ENCODE measurements around the gene PRDM16. TPM values are rescaled to one million over a fixed set of nuclear protein-coding genes. Genes with fewer than 3 reads are reported as not detected.

Gene PRDM16
- total and polyA plus RNA-seq, 2 of the 13 experiments (the other 11 are each of a cell fraction or from before 2014, with no cell fraction given) = 0.15 to 0.81 TPM

- TF ChIP-seq MLXIP (CRISPR knock-in tag; IDR thresholded peaks at IDR 0.05; ENCODE audit: borderline replicate concordance) (no peak), SOX6 (IDR thresholded peaks at IDR 0.05) (no peak), SOX6 (CRISPR knock-in tag; IDR thresholded peaks at IDR 0.05) (no peak), PRDM4 (CRISPR knock-in tag; IDR thresholded peaks at IDR 0.05; ENCODE audit: borderline replicate concordance) (no peak), ZNF282 (IDR thresholded peaks at IDR 0.05; ENCODE audit: partially characterized antibody) (no peak), MIER2 (CRISPR knock-in tag; IDR thresholded peaks at IDR 0.05) (no peak), HOXA3 (CRISPR knock-in tag; IDR thresholded peaks at IDR 0.05) (no peak), JUN (CRISPR knock-in tag; IDR thresholded peaks at IDR 0.05) (no peak), FUBP1 (CRISPR knock-in tag; IDR thresholded peaks at IDR 0.05; ENCODE audit: borderline replicate concordance) (peak; percentile 29; the same call in 1 of the 2 replicates), NFYB (CRISPR knock-in tag; IDR thresholded peaks at IDR 0.05) (no peak), TOE1 (CRISPR knock-in tag; IDR thresholded peaks at IDR 0.05) (no peak), RBAK (CRISPR knock-in tag; IDR thresholded peaks at IDR 0.05) (no peak), FOXM1 (CRISPR knock-in tag; IDR thresholded peaks at IDR 0.05) (no peak), ZNF574 (CRISPR knock-in tag; IDR thresholded peaks at IDR 0.05) (0 out of 2 replicates have a peak, but pooled peaks have one; percentile 12), AKAP8 (CRISPR knock-in tag; IDR thresholded peaks at IDR 0.05) (no peak), ZNF264 (CRISPR knock-in tag; IDR thresholded peaks at IDR 0.05) (no peak), TEF (CRISPR knock-in tag; IDR thresholded peaks at IDR 0.05) (no peak), LBX2 (CRISPR knock-in tag; IDR thresholded peaks at IDR 0.05; ENCODE audit: borderline replicate concordance) (no peak)
These were observed 252.8 kb downstream of the PRDM16 start (continued) for GRCh38 chr1:3321559-3322449.
